HepG2 (cell line): Measurements from ENCODE around the gene KCNMB4. TPM values are rescaled to one million over a fixed set of nuclear protein-coding genes. Genes with fewer than 3 reads are reported as not detected.
A peak's percentile ranks its signal among the peaks of the same experiment; 100 is the strongest.

Source experiments
- ATAC-seq: fragments of 200-7000 bp; cut with Tn5 transposase; 3 replicates; pipeline ENCODE4 v1.9.1; 2020; ENCODE audit warnings: mild to moderate bottlenecking, moderate library complexity
- BruUV-seq: library from RNA; stranded (reverse); fragments of 400-500 nt; replicated peaks from 2 replicates; lab custom pipeline; 2021; lab: Mats Ljungman, UMichigan
- CTCF ChIA-PET: fragments of 300-600 bp; formaldehyde crosslinking; extraction: SDS; loops from one replicate; lab custom pipeline; 2021; ENCODE audit warnings: low total read pairs, inconsistent platforms, low intra/inter-chr PET ratio; lab: Yijun Ruan, JAX
- POLR2A ChIA-PET: fragments of 350-600 bp; sonication (Branson Sonifier 250); formaldehyde crosslinking; loops from one replicate; lab custom pipeline; 2020; ENCODE audit warnings: antibody characterized with exemption, inconsistent platforms; lab: Yijun Ruan, JAX
- DNase-seq: peaks from one replicate; pipeline ENCODE4 v3.0.0-alpha.2; 2015; ENCODE audit warnings: low spot score
- FAIRE-seq: peaks from 3 replicates; lab custom pipeline; 2011; peaks lifted over from hg19 to GRCh38; lab: Jason Lieb, UNC
- H2AFZ ChIP-seq: one replicate; pipeline ENCODE4 v1.6.1; 2011; ENCODE audit warnings: low read length, inconsistent platforms
- H3K27ac ChIP-seq: fragments of 300-600 bp; 3 replicates; pipeline ENCODE4 v1.8.0; 2011; ENCODE audit warnings: mixed run types, mild to moderate bottlenecking, mixed read lengths, low read length, inconsistent platforms; ENCODE audit not compliant: insufficient read depth; ENCODE audit errors: extremely low read length
- H3K27me3 ChIP-seq, 2 experiments: fragments of 200-600 bp in 1 of 2; 2 replicates in 1 of 2; 3 replicates in 1 of 2; pipeline versions ENCODE4 v1.6.0 to v1.8.0; 2011; ENCODE audit warnings: low read length in 2 of 2, mild to moderate bottlenecking in 2 of 2, moderate library complexity in 2 of 2, inconsistent platforms in 1 of 2; ENCODE audit not compliant: insufficient read depth in 2 of 2, control insufficient read depth in 1 of 2
- H3K36me3 ChIP-seq, 2 experiments: fragments of 200-600 bp in 1 of 2; replicated peaks in 1 of 2; 2 replicates in 1 of 2; 3 replicates in 1 of 2; pipeline versions ENCODE4 v1.5.1 to v1.8.0; 2011; ENCODE audit warnings: low read length in 2 of 2, inconsistent platforms in 1 of 2; ENCODE audit not compliant: insufficient read depth in 2 of 2, control insufficient read depth in 1 of 2
- H3K4me1 ChIP-seq: 2 replicates; pipeline ENCODE4 v1.5.1; 2012; ENCODE audit warnings: low read length, inconsistent platforms; ENCODE audit not compliant: insufficient read depth
- H3K4me2 ChIP-seq: 2 replicates; pipeline ENCODE4 v1.6.0; 2011; ENCODE audit warnings: low read depth, low read length, inconsistent platforms
- H3K4me3 ChIP-seq, 3 experiments: fragments of 200-600 bp in 1 of 3; sonication (generic), shearing (Covaris generic) in 1 of 3; replicated peaks in 1 of 3; 2 replicates each; pipeline ENCODE4 v1.5.1; 2011 to 2016; ENCODE audit warnings: low read length in 3 of 3, inconsistent platforms in 2 of 3, low read depth in 2 of 3, mild to moderate bottlenecking in 2 of 3, control low read depth in 1 of 3, mixed read lengths in 1 of 3; ENCODE audit not compliant: insufficient read depth in 1 of 3
- H3K79me2 ChIP-seq: one replicate; pipeline ENCODE4 v1.6.1; 2011; ENCODE audit warnings: low read length, inconsistent platforms; ENCODE audit not compliant: insufficient read depth
- H3K9ac ChIP-seq: 2 replicates; pipeline ENCODE4 v1.6.0; 2011; ENCODE audit warnings: mild to moderate bottlenecking, low read depth, low read length, inconsistent platforms; ENCODE audit not compliant: insufficient read depth
- H3K9me3 ChIP-seq: 2 replicates; pipeline ENCODE4 v1.5.1; 2012; ENCODE audit warnings: mild to moderate bottlenecking, low read length
- H4K20me1 ChIP-seq: 2 replicates; pipeline ENCODE4 v1.6.0; 2011; ENCODE audit warnings: inconsistent platforms, mild to moderate bottlenecking, low read length, moderate library complexity; ENCODE audit not compliant: insufficient read depth
- FOSL2 ChIP-seq: sonication (generic); formaldehyde crosslinking; IDR thresholded peaks from 2 replicates; pipeline ENCODE4 v1.4.0; 2020; ENCODE audit warnings: missing genetic modification reagents
- FOXK2 ChIP-seq: fragments of 450-650 bp; IDR thresholded peaks from 2 replicates; pipeline ENCODE4 v1.6.1; 2016
- MTF2 ChIP-seq: sonication (generic); formaldehyde crosslinking; IDR thresholded peaks from 2 replicates; pipeline ENCODE4 v1.5.0; 2020; ENCODE audit warnings: missing genetic modification reagents, borderline replicate concordance
- WGBS: methylation state at CpG from one replicate; pipeline ENCODE4 v1.1.6; 2017; ENCODE audit warnings: low lambda C conversion rate; 5-methylcytosine and 5-hydroxymethylcytosine counted together
- in situ Hi-C: cut with HindIII; loops from 2 replicates; pipeline ENCODE4 v1.10.0; 2017; ENCODE audit warnings: low pct_unique_long_range_greater_than_20kb; ENCODE audit not compliant: extremely low pct_ligation_motif_present
- intact Hi-C: fragments of 100-400 bp; cut with micrococcal nuclease; formaldehyde crosslinking; loops from one replicate; pipeline ENCODE4 v1.10.0; 2022; ENCODE audit not compliant: unreplicated experiment
- polyA plus RNA-seq, 8 experiments: library from polyadenylated mRNA; depleted of rRNA in 3 of 8; stranded (reverse) in 7 of 8; unstranded in 1 of 8; fragments of >200 nt; fragmentation: Illumina TruSeq in 4 of 8; extraction: Trizol in 4 of 8; gene quantifications; 2 replicates each; pipeline versions ENCODE4 v1.2.1 to v1.2.3, GENCODE V29; 2011 to 2016; ENCODE audit warnings: low read depth in 4 of 8, missing spikeins in 1 of 8, mixed read lengths in 1 of 8; ENCODE audit not compliant: insufficient read depth in 1 of 8
- total RNA-seq, 5 experiments: library from RNA; depleted of rRNA; stranded (reverse); fragments of >200 nt; fragmentation: Illumina TruSeq; extraction: Trizol; gene quantifications; 2 replicates each; pipeline ENCODE4 v1.2.3, GENCODE V29; 2016; ENCODE audit warnings: low read depth in 1 of 5
- TF ChIP-seq, protein P1 (sequence below): sonication (generic); formaldehyde crosslinking; IDR thresholded peaks from 2 replicates; pipeline ENCODE4 v1.5.1; 2020; ENCODE audit warnings: mild to moderate bottlenecking, missing genetic modification reagents, moderate library complexity
- TF ChIP-seq, protein P2 (sequence below): sonication (generic); formaldehyde crosslinking; IDR thresholded peaks from 2 replicates; pipeline ENCODE4 v1.4.0; 2020; ENCODE audit warnings: missing genetic modification reagents

Gene KCNMB4
- total and polyA plus RNA-seq, 2 of the 13 experiments (the other 11 are each of a cell fraction or from before 2014, with no cell fraction given) = 0.67 to 0.84 TPM

DNA sequence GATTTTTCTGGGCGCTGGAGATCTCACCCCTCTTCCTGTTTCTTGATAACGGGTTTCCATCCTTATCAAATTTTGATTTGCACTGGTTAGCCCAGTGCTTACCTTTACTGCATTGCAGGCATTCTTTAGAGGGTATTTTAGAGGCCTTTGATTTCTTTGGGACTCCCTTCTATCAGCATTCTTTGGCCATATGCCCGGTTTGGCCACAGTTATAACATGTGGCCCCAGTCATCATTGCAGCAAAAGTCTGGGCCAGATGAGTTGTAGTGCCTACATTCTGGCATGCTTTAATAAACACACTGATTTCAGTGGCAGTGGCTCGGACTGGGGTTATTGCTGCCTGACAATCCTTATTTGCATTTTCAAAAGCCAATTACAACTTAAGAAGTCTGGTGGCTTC is 82.3 kb downstream of the KCNMB4 start (continued):
- TF ChIP-seq, protein P1, sequence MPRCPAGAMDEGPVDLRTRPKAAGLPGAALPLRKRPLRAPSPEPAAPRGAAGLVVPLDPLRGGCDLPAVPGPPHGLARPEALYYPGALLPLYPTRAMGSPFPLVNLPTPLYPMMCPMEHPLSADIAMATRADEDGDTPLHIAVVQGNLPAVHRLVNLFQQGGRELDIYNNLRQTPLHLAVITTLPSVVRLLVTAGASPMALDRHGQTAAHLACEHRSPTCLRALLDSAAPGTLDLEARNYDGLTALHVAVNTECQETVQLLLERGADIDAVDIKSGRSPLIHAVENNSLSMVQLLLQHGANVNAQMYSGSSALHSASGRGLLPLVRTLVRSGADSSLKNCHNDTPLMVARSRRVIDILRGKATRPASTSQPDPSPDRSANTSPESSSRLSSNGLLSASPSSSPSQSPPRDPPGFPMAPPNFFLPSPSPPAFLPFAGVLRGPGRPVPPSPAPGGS (CRISPR knock-in tag) = no peak
- no peak for TF ChIP-seq MTF2 (CRISPR knock-in tag)
- TF ChIP-seq, all 625 proteins: peak for 0

DNA sequence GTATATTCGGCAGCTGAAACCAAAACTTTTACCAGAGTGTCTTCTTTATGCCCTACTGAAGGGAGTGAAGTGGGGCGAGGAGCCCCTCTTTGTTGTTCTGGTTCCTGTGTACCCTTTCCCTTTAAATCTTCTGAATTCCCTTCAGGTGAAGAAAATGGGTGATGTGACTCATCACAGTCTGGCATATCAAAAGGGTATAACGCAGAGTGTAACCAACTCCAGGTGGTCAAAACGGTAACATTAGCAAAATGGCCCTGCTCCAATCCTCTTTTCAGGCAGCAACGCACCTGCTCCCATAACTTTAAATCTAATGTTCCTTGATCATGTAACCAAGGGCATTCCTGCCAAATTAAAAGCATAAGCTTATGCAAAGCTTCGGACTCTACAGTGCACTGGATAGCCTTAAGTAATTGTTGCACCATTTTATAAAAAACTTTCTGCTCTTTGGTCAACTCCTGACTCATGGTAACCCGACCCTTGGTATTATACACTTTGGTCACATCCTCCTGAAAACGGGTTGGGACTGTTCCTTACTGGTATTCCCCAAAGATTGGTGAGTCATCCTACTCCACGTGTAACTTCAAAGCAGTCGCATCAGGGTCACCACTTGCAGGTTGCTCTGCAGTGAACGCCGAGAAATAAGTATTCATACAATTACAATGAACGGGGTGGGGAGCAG is 83.1 kb downstream of the KCNMB4 start:
- ChIA-PET POLR2A (no interaction called here), CTCF (no interaction called here)
- Histone ChIP-seq H4K20me1 (no peaks in the 10 kb centered on the region), H2AFZ (no peak overlapping the region), H3K27ac (no peak overlapping the region), H3K4me1 (no peaks in the 10 kb centered on the region), H3K79me2 (no peaks in the 10 kb centered on the region), H3K4me3 (no peak overlapping the region), H3K9me3 (peaks cover 13% of the 10 kb centered on the region; the same call in 1 of the 2 replicates), H3K36me3 (no peaks in the 10 kb centered on the region), H3K27me3 (no peaks in the 10 kb centered on the region; a peak in 1 of 5 replicates), H3K4me2 (no peak overlapping the region), H3K9ac (no peak overlapping the region)
- intact Hi-C loops (no loop called here), in situ Hi-C loops (no loop called here)
- DNase-seq = peak; percentile 20
- BruUV-seq = no TSS peak
- WGBS = 4% methylated on average over 13 of the region's 13 CpGs
- ATAC-seq = no peak
- FAIRE-seq = no peak
- no peak for TF ChIP-seq FOXK2
- TF ChIP-seq, protein P2, sequence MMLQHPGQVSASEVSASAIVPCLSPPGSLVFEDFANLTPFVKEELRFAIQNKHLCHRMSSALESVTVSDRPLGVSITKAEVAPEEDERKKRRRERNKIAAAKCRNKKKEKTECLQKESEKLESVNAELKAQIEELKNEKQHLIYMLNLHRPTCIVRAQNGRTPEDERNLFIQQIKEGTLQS (CRISPR knock-in tag) = no peak
- TF ChIP-seq FOSL2 = peak; percentile 72
